Lower lobe of right lung (tissue), 2 donors: ENCODE data around the gene AMN. TPM values are rescaled to one million over a fixed set of nuclear protein-coding genes. Genes with fewer than 3 reads are reported as not detected.

Experiments used
- ATAC-seq, 2 donors: fragments of 200-7000 bp; cut with Tn5 transposase; one replicate each; pipeline ENCODE4 v1.9.1; 2020 to 2022; ENCODE audit warnings: mild to moderate bottlenecking in 2 of 2, moderate library complexity in 2 of 2
- DNase-seq: peaks from one replicate; pipeline ENCODE4 v3.0.0-alpha.2; 2020
- H3K27ac ChIP-seq: fragments of 200-600 bp; one replicate; pipeline ENCODE4 v1.8.0; 2022
- H3K27me3 ChIP-seq: fragments of 200-600 bp; one replicate; pipeline ENCODE4 v1.8.0; 2022; ENCODE audit warnings: low read depth
- H3K36me3 ChIP-seq: fragments of 200-600 bp; one replicate; pipeline ENCODE4 v1.8.0; 2022; ENCODE audit warnings: mild to moderate bottlenecking
- H3K4me1 ChIP-seq: fragments of 200-600 bp; one replicate; pipeline ENCODE4 v1.8.0; 2022
- H3K4me3 ChIP-seq: fragments of 200-600 bp; one replicate; pipeline ENCODE4 v1.8.0; 2022; ENCODE audit warnings: mild to moderate bottlenecking
- H3K9me3 ChIP-seq: fragments of 200-600 bp; one replicate; pipeline ENCODE4 v1.8.0; 2022
- intact Hi-C: fragments of 100-400 bp; cut with DNase I; formaldehyde crosslinking; loops from one replicate; pipeline ENCODE4 v1.11.0; 2022
- total RNA-seq: library from RNA; stranded (reverse); fragmentation: NEBNext Ultra II Directional; extraction: Animal tissue kit (Norgen Biotek cat#: 25700); gene quantifications from one replicate; pipeline ENCODE4 v1.2.1, GENCODE V29; 2021
- TF ChIP-seq, protein P1 (sequence below): fragments of 200-600 bp; IDR thresholded peaks from one replicate; pipeline ENCODE4 v1.8.0; 2022; ENCODE audit warnings: antibody characterized with exemption, mild to moderate bottlenecking
- donor health status: DM: no; HTN: yes; CAD: no; lungs with severe emphysema.

Gene AMN
- total RNA-seq, 1 donor from 2014 or later = 13.7 TPM

DNA sequence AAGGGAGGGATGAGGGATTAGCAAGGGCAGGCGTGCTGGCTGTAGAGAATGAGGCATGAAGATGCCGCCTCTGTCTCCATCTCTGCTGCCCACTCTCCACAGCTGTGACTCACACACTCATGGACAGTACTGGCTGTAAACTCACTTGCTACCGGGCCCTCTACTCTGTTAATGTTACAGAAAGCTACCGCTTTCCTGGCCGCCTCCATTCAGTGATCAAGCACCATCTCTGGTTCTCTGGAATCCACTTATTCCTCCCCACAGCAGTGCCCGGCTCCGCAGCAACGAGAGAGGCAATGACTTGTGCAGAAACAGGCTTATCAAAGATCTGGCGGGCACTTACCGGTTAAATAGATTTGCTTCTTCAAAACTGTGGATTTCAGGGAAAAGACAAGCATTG, 34.8 kb downstream of the AMN start:
- no peak for ATAC-seq
- Histone ChIP-seq H3K36me3 (peaks cover 98% of the 10 kb centered on the region), H3K9me3 (no peaks in the 10 kb centered on the region), H3K4me1 (no peaks in the 10 kb centered on the region), H3K4me3 (no peak overlapping the region), H3K27me3 (no peaks in the 10 kb centered on the region), H3K27ac (no peak overlapping the region)
- TF ChIP-seq, protein P1, sequence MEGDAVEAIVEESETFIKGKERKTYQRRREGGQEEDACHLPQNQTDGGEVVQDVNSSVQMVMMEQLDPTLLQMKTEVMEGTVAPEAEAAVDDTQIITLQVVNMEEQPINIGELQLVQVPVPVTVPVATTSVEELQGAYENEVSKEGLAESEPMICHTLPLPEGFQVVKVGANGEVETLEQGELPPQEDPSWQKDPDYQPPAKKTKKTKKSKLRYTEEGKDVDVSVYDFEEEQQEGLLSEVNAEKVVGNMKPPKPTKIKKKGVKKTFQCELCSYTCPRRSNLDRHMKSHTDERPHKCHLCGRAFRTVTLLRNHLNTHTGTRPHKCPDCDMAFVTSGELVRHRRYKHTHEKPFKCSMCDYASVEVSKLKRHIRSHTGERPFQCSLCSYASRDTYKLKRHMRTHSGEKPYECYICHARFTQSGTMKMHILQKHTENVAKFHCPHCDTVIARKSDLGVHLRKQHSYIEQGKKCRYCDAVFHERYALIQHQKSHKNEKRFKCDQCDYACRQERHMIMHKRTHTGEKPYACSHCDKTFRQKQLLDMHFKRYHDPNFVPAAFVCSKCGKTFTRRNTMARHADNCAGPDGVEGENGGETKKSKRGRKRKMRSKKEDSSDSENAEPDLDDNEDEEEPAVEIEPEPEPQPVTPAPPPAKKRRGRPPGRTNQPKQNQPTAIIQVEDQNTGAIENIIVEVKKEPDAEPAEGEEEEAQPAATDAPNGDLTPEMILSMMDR = no peak
- DNase-seq = no peak
- intact Hi-C loops = no loop called here

DNA sequence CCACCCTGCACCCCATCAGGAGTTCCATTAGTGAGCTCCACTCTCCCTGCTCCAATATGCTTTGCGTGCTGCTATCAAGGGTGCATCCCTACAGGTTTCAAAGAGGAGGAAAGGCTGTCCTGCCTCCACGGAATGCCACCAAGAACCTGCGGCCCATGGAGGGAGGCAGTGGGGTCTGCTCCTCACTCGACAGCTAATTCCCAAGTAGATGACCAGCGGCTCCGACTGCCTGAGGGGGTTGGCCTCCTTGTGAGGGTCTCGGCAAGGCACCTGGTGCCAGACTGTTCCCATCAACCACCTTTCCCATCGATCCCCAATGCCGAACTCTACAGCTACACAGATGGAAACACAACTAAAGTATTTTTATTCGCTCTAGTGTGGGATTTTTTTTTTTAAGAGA, 36.0 kb downstream of the AMN start:
- Histone ChIP-seq H3K27ac (no peak overlapping the region), H3K27me3 (no peaks in the 10 kb centered on the region), H3K36me3 (peaks cover 98% of the 10 kb centered on the region), H3K9me3 (no peaks in the 10 kb centered on the region), H3K4me3 (no peak overlapping the region), H3K4me1 (no peaks in the 10 kb centered on the region)
- intact Hi-C loops = no loop called here
- TF ChIP-seq, protein P1 = no peak
- no peak for ATAC-seq
- no peak for DNase-seq

DNA sequence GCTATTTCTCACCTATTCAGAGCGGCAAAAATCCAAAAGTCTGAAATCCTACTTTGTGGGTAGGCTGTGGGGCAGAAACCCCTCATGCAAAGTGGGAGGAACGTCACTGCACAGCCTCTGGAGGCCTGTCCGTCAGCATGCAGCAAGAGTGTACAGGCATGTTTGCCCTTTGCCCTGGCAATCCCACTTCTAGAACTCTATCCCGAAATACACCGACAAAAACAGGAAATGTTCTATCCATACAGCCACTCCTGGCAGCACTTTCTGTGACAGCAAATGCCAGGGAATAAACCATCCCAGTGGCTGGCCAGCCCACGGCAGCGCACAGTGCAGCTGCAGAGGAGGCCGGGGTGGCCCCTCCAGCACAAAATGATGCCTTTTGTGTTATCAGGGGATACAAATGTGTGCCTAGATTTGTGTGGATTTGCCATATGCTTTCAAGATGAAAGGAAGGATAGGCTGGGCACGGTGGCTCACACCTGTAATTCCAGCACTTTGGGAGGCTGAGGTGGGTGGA, 39.7 kb downstream of the AMN start:
- Histone ChIP-seq H3K36me3 (peaks cover 98% of the 10 kb centered on the region), H3K4me3 (no peak overlapping the region), H3K4me1 (no peaks in the 10 kb centered on the region), H3K27me3 (no peaks in the 10 kb centered on the region), H3K27ac (no peak overlapping the region), H3K9me3 (no peaks in the 10 kb centered on the region)
- intact Hi-C loops = no loop called here
- TF ChIP-seq, protein P1 = no peak
- no peak for DNase-seq
- no peak for ATAC-seq

DNA sequence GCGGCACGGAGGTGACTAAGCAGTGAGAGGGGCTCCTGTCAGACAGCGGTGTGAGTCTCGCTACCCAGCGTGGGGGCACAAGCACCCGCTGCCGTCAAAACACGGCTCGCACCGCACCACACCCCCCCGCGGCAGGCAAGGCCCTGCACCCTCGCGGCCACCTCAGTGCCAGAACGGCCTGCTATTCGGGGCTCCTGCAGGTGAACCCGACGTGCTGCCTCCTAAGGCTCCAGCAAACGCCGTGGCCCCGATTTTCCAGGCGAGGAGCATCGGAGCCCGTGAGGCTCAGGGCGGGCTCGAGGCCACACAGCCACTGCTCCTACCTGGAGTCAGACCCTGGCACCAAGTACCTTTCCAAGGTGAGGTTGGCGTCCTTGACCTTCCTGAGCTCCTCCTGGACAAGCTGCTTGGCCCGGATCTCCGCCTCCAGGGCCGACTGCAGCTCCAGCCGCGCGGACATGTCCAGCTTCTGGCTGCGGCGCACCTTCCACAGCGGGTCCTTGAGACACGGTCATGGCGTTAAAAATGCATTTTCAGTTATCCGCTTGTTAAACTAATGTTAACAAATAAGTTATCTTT, 41.8 kb downstream of the AMN start:
- TF ChIP-seq, protein P1 = no peak
- Histone ChIP-seq H3K4me3 (no peak overlapping the region), H3K9me3 (no peaks in the 10 kb centered on the region), H3K36me3 (peaks cover 100% of the 10 kb centered on the region), H3K27ac (no peak overlapping the region), H3K4me1 (no peaks in the 10 kb centered on the region), H3K27me3 (no peaks in the 10 kb centered on the region)
- intact Hi-C loops = no loop called here
- ATAC-seq (no peak), DNase-seq (no peak)

DNA sequence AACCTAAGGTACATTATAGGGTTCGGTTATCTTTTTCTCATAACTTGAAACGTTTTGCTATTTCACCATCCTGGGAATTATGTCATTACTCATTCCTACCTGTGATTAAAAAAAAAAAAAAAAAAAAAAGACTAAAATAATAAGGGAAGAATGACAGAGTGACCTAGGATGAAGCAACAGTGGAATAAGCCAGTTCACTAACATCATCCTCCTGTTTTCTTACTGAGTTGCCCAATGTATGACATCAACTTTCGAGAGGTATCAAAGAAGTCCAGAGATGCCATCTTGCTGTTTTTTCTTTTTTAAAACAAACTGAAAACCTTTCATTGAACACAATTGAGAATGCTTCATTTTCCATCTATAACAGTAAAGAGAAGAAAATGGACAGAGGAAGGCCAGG, 42.8 kb downstream of the AMN start:
- Histone ChIP-seq H3K4me3 (no peak overlapping the region), H3K36me3 (peaks cover 100% of the 10 kb centered on the region), H3K27me3 (no peaks in the 10 kb centered on the region), H3K4me1 (no peaks in the 10 kb centered on the region), H3K9me3 (no peaks in the 10 kb centered on the region), H3K27ac (no peak overlapping the region)
- no peak for DNase-seq
- no peak for ATAC-seq
- TF ChIP-seq, protein P1 = no peak
- intact Hi-C loops = no loop called here
